ENCODE measurements around the gene SEMA3G. TPM values are rescaled to one million over a fixed set of nuclear protein-coding genes. Genes with fewer than 3 reads are reported as not detected.

The SEMA3G gene
- total RNA-seq, 1 experiment from 2014 or later = 1.6 TPM

GRCh38 chr3:52384019-52384761, 60.7 kb downstream of the SEMA3G start:
- DNase-seq (ENCODE audit: low spot score) = no peak
- Mint-ChIP-seq H3K9me3 (no peaks in the 10 kb centered on the region), H3K27ac (no peak overlapping the region), H3K27me3 (ENCODE audit: low read depth) (no peaks in the 10 kb centered on the region), H3K4me1 (peaks cover 5% of the 10 kb centered on the region; the same call in 1 of the 2 replicates), H3K36me3 (no peaks in the 10 kb centered on the region), H3K4me3 (no peak overlapping the region)
- TF ChIP-seq SMAD4 (CRISPR knock-in tag; IDR thresholded peaks at IDR 0.05) (no peak), ZNF138 (CRISPR knock-in tag; conservative IDR thresholded peaks at IDR 0.05) (no peak), MXD4 (CRISPR knock-in tag; IDR thresholded peaks at IDR 0.05; ENCODE audit: borderline replicate concordance) (no peak), GABPB1 (CRISPR knock-in tag; IDR thresholded peaks at IDR 0.05) (no peak), TEAD4 (CRISPR knock-in tag; IDR thresholded peaks at IDR 0.05) (no peak), NR1H2 (CRISPR knock-in tag; IDR thresholded peaks at IDR 0.05) (no peak), ZNF232 (CRISPR knock-in tag; IDR thresholded peaks at IDR 0.05) (no peak), FOXP4 (CRISPR knock-in tag; IDR thresholded peaks at IDR 0.05) (no peak), ZSCAN18 (CRISPR knock-in tag; IDR thresholded peaks at IDR 0.05) (no peak), ETV6 (CRISPR knock-in tag; IDR thresholded peaks at IDR 0.05) (no peak), TP53 (CRISPR knock-in tag; IDR thresholded peaks at IDR 0.05) (no peak)
- TF ChIP-seq, protein P1, sequence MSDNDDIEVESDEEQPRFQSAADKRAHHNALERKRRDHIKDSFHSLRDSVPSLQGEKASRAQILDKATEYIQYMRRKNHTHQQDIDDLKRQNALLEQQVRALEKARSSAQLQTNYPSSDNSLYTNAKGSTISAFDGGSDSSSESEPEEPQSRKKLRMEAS (CRISPR knock-in tag; IDR thresholded peaks at IDR 0.05) = no peak
- TF ChIP-seq, protein P2, sequence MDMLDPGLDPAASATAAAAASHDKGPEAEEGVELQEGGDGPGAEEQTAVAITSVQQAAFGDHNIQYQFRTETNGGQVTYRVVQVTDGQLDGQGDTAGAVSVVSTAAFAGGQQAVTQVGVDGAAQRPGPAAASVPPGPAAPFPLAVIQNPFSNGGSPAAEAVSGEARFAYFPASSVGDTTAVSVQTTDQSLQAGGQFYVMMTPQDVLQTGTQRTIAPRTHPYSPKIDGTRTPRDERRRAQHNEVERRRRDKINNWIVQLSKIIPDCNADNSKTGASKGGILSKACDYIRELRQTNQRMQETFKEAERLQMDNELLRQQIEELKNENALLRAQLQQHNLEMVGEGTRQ (CRISPR knock-in tag; IDR thresholded peaks at IDR 0.05) = no peak
- TF ChIP-seq, protein P3, sequence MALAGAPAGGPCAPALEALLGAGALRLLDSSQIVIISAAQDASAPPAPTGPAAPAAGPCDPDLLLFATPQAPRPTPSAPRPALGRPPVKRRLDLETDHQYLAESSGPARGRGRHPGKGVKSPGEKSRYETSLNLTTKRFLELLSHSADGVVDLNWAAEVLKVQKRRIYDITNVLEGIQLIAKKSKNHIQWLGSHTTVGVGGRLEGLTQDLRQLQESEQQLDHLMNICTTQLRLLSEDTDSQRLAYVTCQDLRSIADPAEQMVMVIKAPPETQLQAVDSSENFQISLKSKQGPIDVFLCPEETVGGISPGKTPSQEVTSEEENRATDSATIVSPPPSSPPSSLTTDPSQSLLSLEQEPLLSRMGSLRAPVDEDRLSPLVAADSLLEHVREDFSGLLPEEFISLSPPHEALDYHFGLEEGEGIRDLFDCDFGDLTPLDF (CRISPR knock-in tag; IDR thresholded peaks at IDR 0.05) = no peak
- no peak for ATAC-seq
- POLR2A ChIA-PET = interaction anchor here (0.8 to 1.4 kb wide), 3 partner anchors 8 to 105 kb away, joined by 3 to 4 read pairs (median 3); partner anchors contain the start of gene WDR82
- CTCF ChIA-PET = interaction anchor here (0.6 to 3.5 kb wide), 63 partner anchors 7 to 673 kb away, joined by 3 to 74 read pairs (median 7); partner anchors contain the start of genes ABHD14B, GLYCTK, SEMA3G and TLR9

DNA sequence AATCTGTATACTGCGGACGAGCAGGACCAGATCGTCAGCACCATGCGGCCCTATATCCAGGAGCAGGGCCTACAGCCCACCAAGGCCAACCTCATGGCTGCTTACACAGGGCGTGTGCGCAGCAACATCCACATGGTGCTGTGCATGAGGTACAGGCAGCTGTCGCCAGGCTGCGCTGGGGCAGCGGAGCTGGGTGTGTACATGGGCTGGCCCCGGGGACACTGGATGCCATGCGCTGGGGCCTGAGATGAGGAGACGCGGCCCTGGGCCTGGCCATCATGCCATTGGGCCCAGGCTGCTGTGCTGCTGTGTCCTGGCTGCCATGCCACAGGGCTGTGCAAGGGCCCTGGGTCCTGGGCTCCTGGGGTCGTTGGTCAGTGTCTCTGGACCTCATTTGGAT, 61.5 kb downstream of the SEMA3G start:
- H3K4me1 Mint-ChIP-seq = peaks cover 5% of the 10 kb centered on the region; the same call in 1 of the 2 replicates
- POLR2A ChIA-PET = no interaction called here
- H3K36me3 Mint-ChIP-seq = no peaks in the 10 kb centered on the region
- H3K27ac Mint-ChIP-seq = no peak overlapping the region
- H3K4me3 Mint-ChIP-seq = no peak overlapping the region
- no peaks in the 10 kb centered on the region for H3K9me3 Mint-ChIP-seq
- ATAC-seq (no peak), DNase-seq (ENCODE audit: low spot score) (no peak)
- CTCF ChIA-PET = interaction anchor here (0.7 to 3.5 kb wide), 5 partner anchors 12 to 162 kb away, joined by 3 to 74 read pairs (median 13); no protein-coding TSS in a partner anchor
- no peaks in the 10 kb centered on the region for H3K27me3 Mint-ChIP-seq (ENCODE audit: low read depth)
- TF ChIP-seq NFYB (CRISPR knock-in tag; conservative IDR thresholded peaks at IDR 0.05; ENCODE audit: low read depth) (no peak), ZNF317 (CRISPR knock-in tag; IDR thresholded peaks at IDR 0.05; ENCODE audit: borderline replicate concordance, low read depth) (no peak), ESRRA (CRISPR knock-in tag; IDR thresholded peaks at IDR 0.05; ENCODE audit: borderline replicate concordance) (no peak), FOXP4 (CRISPR knock-in tag; IDR thresholded peaks at IDR 0.05) (no peak), CTCF (IDR thresholded peaks at IDR 0.05) (no peak), USF1 (CRISPR knock-in tag; IDR thresholded peaks at IDR 0.05) (no peak), ERG (CRISPR knock-in tag; IDR thresholded peaks at IDR 0.05) (no peak), ZNF416 (CRISPR knock-in tag; IDR thresholded peaks at IDR 0.05) (no peak), MYBL2 (CRISPR knock-in tag; IDR thresholded peaks at IDR 0.05) (no peak), EMX1 (CRISPR knock-in tag; IDR thresholded peaks at IDR 0.05) (no peak)
